ENCODE measurements around the gene SLC25A51. TPM values are rescaled to one million over a fixed set of nuclear protein-coding genes. Genes with fewer than 3 reads are reported as not detected.

Gene SLC25A51
- total RNA-seq, 1 experiment from 2014 or later: 12.9 TPM

- Histone ChIP-seq H3K4me2 (ENCODE audit: insufficient read depth, insufficient read length, low read length) (no peak overlapping the region), H2BK5ac (ENCODE audit: insufficient read length, low read length) (no peak overlapping the region), H3K14ac (ENCODE audit: insufficient read depth, low read length) (no peak overlapping the region), H3K79me1 (ENCODE audit: insufficient read depth, low read depth, low read length, poor library complexity, severe bottlenecking) (no peaks in the 10 kb centered on the region), H3K23ac (ENCODE audit: insufficient read length, low read depth, low read length) (no peak overlapping the region), H3K79me2 (ENCODE audit: insufficient read depth, low read length) (no peaks in the 10 kb centered on the region), H2AK5ac (ENCODE audit: insufficient read length, low read length) (no peak overlapping the region), H4K91ac (ENCODE audit: insufficient read length, low read depth, low read length) (no peak overlapping the region), H3K4me1 (ENCODE audit: insufficient read depth, low read length) (no peaks in the 10 kb centered on the region; the same call in 1 of the 2 replicates), H3K27me3 (ENCODE audit: insufficient read depth, low read length) (no peaks in the 10 kb centered on the region), H2BK120ac (ENCODE audit: low read depth, low read length, poor library complexity, severe bottlenecking) (no peak overlapping the region), H2AFZ (ENCODE audit: low read length) (no peak overlapping the region), H3T11ph (ENCODE audit: low read length) (no peak overlapping the region), H3K18ac (ENCODE audit: insufficient read length, low read depth, low read length) (no peak overlapping the region), H2BK15ac (ENCODE audit: low read depth, low read length) (no peak overlapping the region), H3K56ac (ENCODE audit: insufficient read length, low read depth, low read length) (no peak overlapping the region), H4K5ac (ENCODE audit: insufficient read length, low read depth, low read length) (no peak overlapping the region), H4K8ac (replicated peaks; ENCODE audit: insufficient read length, low read depth, low read length) (no peak overlapping the region), H4K20me1 (ENCODE audit: control insufficient read depth, insufficient read depth, insufficient read length) (no peaks in the 10 kb centered on the region), H3K9me3 (ENCODE audit: control insufficient read depth, low read depth, low read length) (no peaks in the 10 kb centered on the region), H2BK12ac (ENCODE audit: insufficient read length, low read depth, low read length) (no peak overlapping the region), H3K4ac (ENCODE audit: low read depth, low read length) (no peak overlapping the region), H3K23me2 (ENCODE audit: insufficient read length, low read depth, low read length, poor library complexity, severe bottlenecking) (no peaks in the 10 kb centered on the region), H3K27ac (ENCODE audit: insufficient read length, low read depth, low read length) (no peak overlapping the region), H3K9ac (ENCODE audit: extremely low read depth, insufficient read length, low read length) (no peak overlapping the region), H2BK20ac (ENCODE audit: low read depth, low read length, poor library complexity, severe bottlenecking) (no peak overlapping the region)
- Mint-ChIP-seq H3K27ac (no peak overlapping the region), H3K4me1 (peaks cover 49 to 61% of the 10 kb centered on the region in 2 experiments), H3K36me3 (ENCODE audit: insufficient read depth in 1 of 3, low read depth in 3 of 3) (peaks cover 0 to 8% (median 0%) of the 10 kb centered on the region in 3 experiments; a peak in 1 of 7 replicates), H3K4me3 (no peak overlapping the region), H3K9me3 (no peaks in the 10 kb centered on the region), H3K27me3 (ENCODE audit: low read depth) (no peaks in the 10 kb centered on the region; the same call in 1 of the 2 replicates)
- no peak for DNase-seq
- no CpG with 5 or more reads among the region's 6 CpGs for WGBS (ENCODE audit: extremely low coverage, insufficient read length, low lambda C conversion rate)
- TF ChIP-seq, protein P1, sequence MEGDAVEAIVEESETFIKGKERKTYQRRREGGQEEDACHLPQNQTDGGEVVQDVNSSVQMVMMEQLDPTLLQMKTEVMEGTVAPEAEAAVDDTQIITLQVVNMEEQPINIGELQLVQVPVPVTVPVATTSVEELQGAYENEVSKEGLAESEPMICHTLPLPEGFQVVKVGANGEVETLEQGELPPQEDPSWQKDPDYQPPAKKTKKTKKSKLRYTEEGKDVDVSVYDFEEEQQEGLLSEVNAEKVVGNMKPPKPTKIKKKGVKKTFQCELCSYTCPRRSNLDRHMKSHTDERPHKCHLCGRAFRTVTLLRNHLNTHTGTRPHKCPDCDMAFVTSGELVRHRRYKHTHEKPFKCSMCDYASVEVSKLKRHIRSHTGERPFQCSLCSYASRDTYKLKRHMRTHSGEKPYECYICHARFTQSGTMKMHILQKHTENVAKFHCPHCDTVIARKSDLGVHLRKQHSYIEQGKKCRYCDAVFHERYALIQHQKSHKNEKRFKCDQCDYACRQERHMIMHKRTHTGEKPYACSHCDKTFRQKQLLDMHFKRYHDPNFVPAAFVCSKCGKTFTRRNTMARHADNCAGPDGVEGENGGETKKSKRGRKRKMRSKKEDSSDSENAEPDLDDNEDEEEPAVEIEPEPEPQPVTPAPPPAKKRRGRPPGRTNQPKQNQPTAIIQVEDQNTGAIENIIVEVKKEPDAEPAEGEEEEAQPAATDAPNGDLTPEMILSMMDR (conservative IDR thresholded peaks at IDR 0.05): no peak
These were observed 16.0 kb upstream of the SLC25A51 start for GRCh38 chr9:37919956-37920335.

Data from H9 (cell line).